ENCODE data around the gene PYGB.

The PYGB gene

GRCh38 chr20:25283221-25283951 lies 35.5 kb downstream of the PYGB start:
- DNase-seq: no peak

- DNase-seq: no peak
Measured at GRCh38 chr20:25284131-25284601, 36.3 kb downstream of the PYGB start.

GRCh38 chr20:25285091-25285647 lies 37.3 kb downstream of the PYGB start:
- no peak for DNase-seq

GRCh38 chr20:25285856-25286798 lies 38.2 kb downstream of the PYGB start:
- DNase-seq: no peak

- DNase-seq: no peak
Measured at GRCh38 chr20:25286917-25287316, 39.0 kb downstream of the PYGB start.

GRCh38 chr20:25287631-25288290 lies 39.9 kb downstream of the PYGB start:
- DNase-seq: no peak

GRCh38 chr20:25288291-25289181 lies 40.7 kb downstream of the PYGB start:
- no peak for DNase-seq

GRCh38 chr20:25289886-25290597 lies 42.2 kb downstream of the PYGB start:
- DNase-seq: no peak

- DNase-seq: no peak
Measured at GRCh38 chr20:25290646-25291431, 43.0 kb downstream of the PYGB start.

GRCh38 chr20:25291432-25292133 lies 43.7 kb downstream of the PYGB start:
- DNase-seq: no peak

GRCh38 chr20:25292176-25292891 lies 44.4 kb downstream of the PYGB start:
- no peak for DNase-seq

- no peak for DNase-seq
Measured at GRCh38 chr20:25293507-25293906, 45.6 kb downstream of the PYGB start.

GRCh38 chr20:25293910-25294458 lies 46.1 kb downstream of the PYGB start:
- no peak for DNase-seq

- DNase-seq: peak; percentile 37
Measured at GRCh38 chr20:25294459-25295385, 46.8 kb downstream of the PYGB start.

- no peak for DNase-seq
Measured at GRCh38 chr20:25295386-25296093, 47.7 kb downstream of the PYGB start.

Data from SHP77 treated with DMSO at 0.1 percent for 48 hours (cell line).